GM12892 (cell line): ENCODE results near the gene SHROOM2. TPM values are rescaled to one million over a fixed set of nuclear protein-coding genes. Genes with fewer than 3 reads are reported as not detected.

Source experiments
- DNase-seq: peaks from one replicate; pipeline ENCODE4 v3.0.0; 2011; ENCODE audit not compliant: insufficient read length
- FAIRE-seq: peaks from 2 replicates; lab custom pipeline; 2011; peaks lifted over from hg19 to GRCh38; lab: Jason Lieb, UNC
- POLR2A ChIP-seq: IDR thresholded peaks from 2 replicates; pipeline ENCODE4 v1.6.1; 2011; ENCODE audit warnings: low read depth, low read length, control low read depth
- POLR2AphosphoS5 ChIP-seq: IDR thresholded peaks from 2 replicates; pipeline ENCODE4 v1.6.1; 2011; ENCODE audit warnings: low read depth, low read length, control low read depth
- TAF1 ChIP-seq: IDR thresholded peaks from 2 replicates; pipeline ENCODE4 v1.6.1; 2011; ENCODE audit warnings: low read depth, mild to moderate bottlenecking, control low read depth, low read length, borderline replicate concordance
- polyA plus RNA-seq: library from polyadenylated mRNA; unstranded; fragments of >200 nt; gene quantifications from one replicate; pipeline ENCODE4 v1.2.1, GENCODE V29; 2012; ENCODE audit warnings: missing spikeins, inconsistent platforms; ENCODE audit not compliant: missing spikeins

The SHROOM2 gene
- not detected for polyA plus RNA-seq

DNA sequence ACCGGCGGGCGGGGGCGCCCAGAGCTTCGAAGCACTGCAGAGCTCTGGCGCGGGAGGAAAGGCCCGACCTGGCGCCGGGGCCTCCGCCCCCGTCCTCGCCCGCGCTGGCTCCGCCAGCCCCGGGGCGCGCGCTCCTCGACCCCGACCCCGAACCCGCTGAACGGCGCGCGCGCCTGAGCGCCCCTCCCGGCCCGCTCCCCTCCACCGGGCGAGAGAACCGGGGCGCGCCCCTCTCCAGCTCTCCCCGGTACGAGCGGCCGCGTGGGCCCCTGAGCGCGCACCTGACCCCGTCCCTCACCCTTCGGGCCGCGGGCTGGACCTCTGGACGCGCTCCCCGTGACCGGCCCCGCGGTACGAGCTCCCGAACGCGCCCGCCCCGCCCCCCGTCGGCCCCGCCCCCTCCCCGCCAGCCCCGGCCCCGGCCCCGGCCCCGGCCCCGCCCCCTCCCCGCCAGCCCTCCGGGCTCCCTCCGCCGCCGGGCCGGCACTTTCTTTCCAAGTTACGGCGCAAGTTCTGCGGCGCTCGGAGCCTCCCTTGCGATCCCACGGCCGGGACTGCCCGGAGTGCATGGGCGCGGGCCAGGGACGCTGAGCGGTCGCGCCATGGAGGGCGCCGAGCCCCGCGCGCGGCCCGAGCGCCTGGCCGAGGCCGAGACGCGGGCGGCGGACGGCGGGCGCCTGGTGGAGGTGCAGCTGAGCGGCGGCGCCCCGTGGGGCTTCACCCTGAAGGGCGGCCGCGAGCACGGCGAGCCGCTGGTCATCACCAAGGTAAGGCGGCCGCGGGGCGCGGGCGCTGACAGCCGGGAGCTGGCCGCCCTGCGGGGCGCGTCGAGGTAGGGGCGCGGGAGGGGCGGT, at the start of gene SHROOM2:
Gene SHROOM2, plus strand, starts transcription at position 486 of the 854 bp plus-strand sequence. Its CDS starts 117 bp downstream, at position 603.
- TF ChIP-seq POLR2A (no peak), POLR2AphosphoS5 (no peak), TAF1 (no peak)
- DNase-seq (no peak), FAIRE-seq (no peak)

GRCh38 chrX:9737363-9737762, 48.9 kb upstream of the SHROOM2 start:
- no peak for FAIRE-seq

GRCh38 chrX:9738151-9738550, 48.1 kb upstream of the SHROOM2 start:
- DNase-seq = no peak
- no peak for TF ChIP-seq TAF1
- no peak for TF ChIP-seq POLR2A
- TF ChIP-seq POLR2AphosphoS5 = no peak
- no peak for FAIRE-seq

More at GRCh38 chrX:9737363-9737762, 48.9 kb upstream of the SHROOM2 start:
- DNase-seq = no peak
- no peak for TF ChIP-seq POLR2A
- TF ChIP-seq POLR2AphosphoS5 = no peak
- no peak for TF ChIP-seq TAF1

DNA sequence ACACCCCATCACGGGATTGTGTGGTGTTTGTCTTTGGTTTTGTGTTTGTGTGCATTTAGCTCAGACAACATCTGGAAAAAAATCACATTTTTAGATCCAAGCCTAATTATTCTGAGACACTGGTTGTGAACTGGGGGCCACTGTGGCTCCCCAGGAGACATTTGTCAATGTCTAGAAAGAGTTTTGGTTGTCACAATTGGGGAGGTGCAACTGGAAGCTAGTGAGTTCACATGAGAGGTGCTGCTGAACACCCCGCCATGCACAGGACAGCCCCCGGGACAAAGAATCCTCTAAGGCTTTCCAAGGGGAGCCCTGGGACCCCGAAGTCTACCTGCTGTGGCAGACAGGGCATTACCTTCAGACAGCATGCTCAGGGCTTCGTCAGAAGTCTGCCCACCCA, 47.1 kb upstream of the SHROOM2 start:
- FAIRE-seq = no peak
- TF ChIP-seq POLR2A (no peak), TAF1 (no peak), POLR2AphosphoS5 (no peak)

GRCh38 chrX:9745417-9746115, 40.7 kb upstream of the SHROOM2 start:
- no peak for TF ChIP-seq POLR2A
- TF ChIP-seq POLR2AphosphoS5 = no peak
- TF ChIP-seq TAF1 = no peak
- FAIRE-seq = no peak
- no peak for DNase-seq

More for the DNA sequence above, 47.1 kb upstream of the SHROOM2 start:
- DNase-seq = no peak

GRCh38 chrX:9746148-9746888, 39.9 kb upstream of the SHROOM2 start:
- no peak for DNase-seq
- FAIRE-seq = no peak
- no peak for TF ChIP-seq TAF1
- TF ChIP-seq POLR2A = no peak
- TF ChIP-seq POLR2AphosphoS5 = no peak

DNA sequence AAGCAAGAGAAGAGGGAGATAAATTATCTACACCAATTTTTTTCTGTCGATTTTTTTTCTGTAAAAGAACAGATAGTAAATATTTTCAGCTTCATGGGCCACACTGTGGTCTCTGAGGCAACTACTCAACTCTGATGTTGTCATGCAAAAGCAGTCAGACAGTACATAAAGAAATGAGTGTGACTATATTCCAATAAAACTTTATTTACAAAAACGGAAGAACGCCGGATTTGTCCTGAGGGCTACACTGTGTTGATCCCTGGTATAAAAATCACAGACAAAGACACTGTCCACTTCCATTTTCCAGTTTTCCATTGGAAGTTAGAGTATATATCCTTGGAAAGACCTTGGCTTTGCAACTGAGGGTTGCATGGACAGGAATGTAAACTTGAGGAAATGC, 38.6 kb upstream of the SHROOM2 start:
- DNase-seq = no peak
- FAIRE-seq = no peak
- TF ChIP-seq POLR2A (no peak), POLR2AphosphoS5 (no peak), TAF1 (no peak)

DNA sequence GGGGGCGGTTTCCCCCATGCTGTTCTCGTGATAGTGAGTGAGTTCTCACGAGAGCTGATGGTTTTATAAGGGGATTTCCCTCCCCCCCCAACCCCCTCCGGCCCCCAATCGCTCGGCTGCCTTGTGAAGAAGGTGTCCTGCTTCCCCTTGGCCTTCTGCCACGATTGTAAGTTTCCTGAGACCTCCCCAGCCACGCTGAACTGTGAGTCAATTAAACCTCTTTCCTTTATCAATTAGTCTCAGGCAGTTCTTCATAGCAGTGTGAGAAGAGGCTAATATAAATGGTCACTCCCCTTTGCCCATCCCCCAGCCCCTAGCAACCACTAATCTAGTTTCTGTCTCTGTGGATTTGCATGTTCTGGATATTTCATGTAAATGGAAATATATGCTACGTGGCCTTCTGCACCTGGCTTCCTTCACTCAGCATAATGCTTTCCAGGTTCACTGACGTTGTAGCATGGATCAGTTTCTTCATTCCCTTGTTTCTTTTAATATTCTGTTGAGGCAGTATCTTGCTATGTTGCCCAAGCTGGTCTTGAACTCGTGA, 37.0 kb upstream of the SHROOM2 start:
- DNase-seq (no peak), FAIRE-seq (no peak)

DNA sequence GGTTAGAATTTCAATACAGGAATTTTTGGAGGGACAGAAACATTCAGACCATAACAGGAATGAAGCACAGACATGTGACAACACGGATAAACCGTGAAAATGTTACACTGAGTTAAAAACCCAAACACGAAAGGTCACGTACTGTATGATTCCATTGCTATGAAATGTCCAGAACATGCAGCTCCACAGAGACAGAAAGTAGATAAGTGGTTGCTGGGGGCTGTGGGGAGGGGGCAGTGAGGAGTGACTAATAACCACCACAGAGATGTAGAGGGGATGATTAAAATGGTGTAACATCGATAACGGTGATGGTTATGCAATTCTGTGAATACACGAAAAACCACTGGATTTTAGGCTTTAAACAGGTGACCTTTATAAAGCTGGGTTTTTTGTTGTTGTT, 28.9 kb upstream of the SHROOM2 start:
- FAIRE-seq = no peak
- DNase-seq = no peak
- TF ChIP-seq POLR2A (no peak), TAF1 (no peak), POLR2AphosphoS5 (no peak)

More for the DNA sequence above, 37.0 kb upstream of the SHROOM2 start:
- TF ChIP-seq TAF1 (no peak), POLR2AphosphoS5 (no peak), POLR2A (no peak)

- DNase-seq (no peak), FAIRE-seq (no peak)
- TF ChIP-seq TAF1 (no peak), POLR2AphosphoS5 (no peak), POLR2A (no peak)
Observed at GRCh38 chrX:9758021-9758638, 28.1 kb upstream of the SHROOM2 start.

DNA sequence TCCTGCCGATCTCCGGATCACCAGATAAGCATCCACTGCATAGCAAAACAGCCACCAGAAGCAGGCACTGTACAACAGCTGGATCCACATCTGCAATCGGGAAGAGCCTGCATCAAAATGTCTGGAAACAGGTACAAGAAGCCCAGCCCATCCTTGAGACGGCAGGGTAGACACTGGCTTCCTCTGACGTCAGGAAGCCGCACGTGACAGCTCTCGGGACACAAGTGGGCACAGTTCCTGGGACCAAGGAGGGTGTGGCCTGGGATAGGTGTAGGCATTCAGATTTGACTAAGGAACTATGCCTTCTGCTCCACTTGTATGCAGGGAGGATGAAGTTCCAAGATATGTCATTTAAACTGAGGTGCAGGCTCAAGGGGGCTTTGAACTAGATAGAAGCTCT, 26.9 kb upstream of the SHROOM2 start:
- no peak for DNase-seq
- no peak for FAIRE-seq
- TF ChIP-seq TAF1 (no peak), POLR2A (no peak), POLR2AphosphoS5 (no peak)
